EL (cell line): Measurements from ENCODE around the gene SOD3.

Source experiments
- DNase-seq: peaks from one replicate; pipeline ENCODE4 v3.0.0-alpha.2; 2016

Gene SOD3

GRCh38 chr4:24805566-24805965 lies 10.2 kb downstream of the SOD3 start:
- DNase-seq, result no peak

- no peak for DNase-seq
Measured at GRCh38 chr4:24806206-24806990, 11.0 kb downstream of the SOD3 start.

- DNase-seq, result no peak
Measured at GRCh38 chr4:24807611-24808010, 12.2 kb downstream of the SOD3 start.

- DNase-seq, result no peak
Measured at GRCh38 chr4:24808261-24808660, 12.9 kb downstream of the SOD3 start.

DNA sequence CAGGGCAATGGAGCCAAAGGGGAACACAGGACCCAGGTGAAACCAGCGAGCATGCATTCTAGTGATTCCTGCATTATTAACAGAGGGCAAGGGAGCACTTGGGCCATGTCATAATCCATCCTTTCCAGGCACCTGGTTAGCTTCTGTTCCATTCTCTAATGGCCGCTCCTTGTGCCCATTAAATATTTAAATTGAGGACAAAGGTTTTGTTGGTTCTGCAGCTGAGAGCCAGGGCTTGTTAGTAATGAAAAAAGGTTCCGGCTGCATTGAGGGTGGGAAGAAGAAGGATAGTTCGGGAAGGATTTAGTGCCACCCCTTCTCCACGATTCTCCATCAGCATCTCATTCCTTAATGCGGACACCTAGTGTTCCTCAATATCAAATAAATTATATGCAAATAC lies 13.6 kb downstream of the SOD3 start:
- no peak for DNase-seq

DNA sequence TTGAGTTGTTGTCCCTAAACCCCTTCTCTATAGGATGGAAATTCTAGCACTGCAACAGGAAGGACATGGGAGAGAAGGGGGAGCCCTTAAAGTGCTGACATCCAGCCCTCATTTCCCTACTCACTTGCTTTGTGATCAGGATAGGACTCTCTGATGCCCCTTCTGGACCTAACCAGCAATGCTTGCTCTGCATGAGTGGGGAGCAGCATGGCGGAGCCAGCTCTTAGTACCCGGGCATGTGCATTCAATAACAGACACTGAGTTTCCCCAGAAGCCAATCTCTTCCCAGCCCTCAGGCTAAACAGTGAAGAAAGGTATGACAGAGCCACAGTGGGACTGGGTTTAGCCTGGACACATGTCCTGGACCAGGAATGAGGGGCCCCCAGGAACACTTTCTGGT lies 14.0 kb downstream of the SOD3 start:
- DNase-seq, result no peak

DNA sequence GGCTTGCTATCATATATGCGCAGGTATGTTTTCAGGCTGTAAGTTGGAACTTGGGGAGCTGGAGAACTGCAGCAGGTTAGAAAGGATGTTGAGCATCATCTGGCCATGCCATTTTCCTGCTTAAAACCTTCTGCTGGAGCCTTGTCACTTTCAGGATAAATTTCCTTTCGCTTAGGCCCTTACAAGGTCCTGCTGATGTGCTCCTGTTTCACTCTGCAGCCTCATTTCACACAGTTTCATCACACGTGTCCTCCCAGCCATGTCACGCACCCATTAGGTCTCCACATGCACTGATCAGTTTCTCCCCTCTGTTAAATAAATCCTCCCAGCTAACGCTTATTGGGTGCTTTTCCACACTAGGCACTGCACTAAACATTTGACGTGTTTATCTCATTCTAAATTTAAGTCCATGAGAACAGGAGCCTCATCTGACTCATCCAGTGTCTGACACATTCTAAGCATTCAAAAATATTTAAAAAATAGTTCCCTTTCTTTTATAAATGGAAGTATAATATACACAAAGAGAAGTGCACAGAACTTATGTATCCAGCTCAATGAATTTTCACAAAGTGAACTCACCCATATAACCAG lies 14.5 kb downstream of the SOD3 start:
- no peak for DNase-seq

- DNase-seq, result no peak
Measured at GRCh38 chr4:24810871-24811631, 15.7 kb downstream of the SOD3 start.

- DNase-seq, result no peak
Measured at GRCh38 chr4:24813732-24814131, 18.4 kb downstream of the SOD3 start.

DNA sequence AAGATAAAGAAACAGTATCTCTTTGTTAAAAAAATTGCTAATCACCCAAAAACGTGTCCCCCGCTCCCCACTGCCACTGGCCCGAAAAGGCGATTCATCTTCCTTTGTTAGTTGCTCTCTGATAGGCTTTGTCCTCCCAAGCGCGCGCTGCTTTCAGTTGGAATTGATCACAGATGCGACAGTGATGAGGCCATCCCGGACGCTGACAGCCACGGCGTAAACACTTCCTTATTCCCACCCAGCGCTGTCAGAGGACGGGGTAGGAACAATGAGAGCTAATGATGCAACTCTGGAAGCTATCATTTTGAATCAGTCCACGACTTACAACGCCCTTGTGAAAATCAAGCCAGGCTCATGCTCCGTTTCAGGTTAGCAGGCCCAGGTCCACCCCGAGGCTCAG lies 21.4 kb downstream of the SOD3 start:
- no peak for DNase-seq

DNA sequence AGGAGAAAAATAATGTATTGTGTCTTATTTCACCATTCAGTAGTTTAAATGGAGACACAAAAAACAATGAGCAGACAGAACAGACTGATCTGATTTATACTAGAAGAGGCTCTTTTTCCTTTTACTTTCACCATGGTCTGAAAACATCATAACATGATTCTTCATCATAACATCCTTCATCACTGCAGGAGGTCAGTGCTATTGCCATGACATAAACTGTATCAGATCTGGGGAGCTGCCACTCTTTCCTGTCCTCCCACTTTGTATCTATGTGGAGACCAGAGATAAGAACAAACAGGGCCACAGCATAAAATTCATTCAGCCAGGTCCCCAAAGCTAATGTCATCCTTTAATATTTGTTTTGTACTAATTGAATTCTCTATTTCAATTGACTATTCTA lies 25.2 kb downstream of the SOD3 start:
- DNase-seq, result no peak

DNA sequence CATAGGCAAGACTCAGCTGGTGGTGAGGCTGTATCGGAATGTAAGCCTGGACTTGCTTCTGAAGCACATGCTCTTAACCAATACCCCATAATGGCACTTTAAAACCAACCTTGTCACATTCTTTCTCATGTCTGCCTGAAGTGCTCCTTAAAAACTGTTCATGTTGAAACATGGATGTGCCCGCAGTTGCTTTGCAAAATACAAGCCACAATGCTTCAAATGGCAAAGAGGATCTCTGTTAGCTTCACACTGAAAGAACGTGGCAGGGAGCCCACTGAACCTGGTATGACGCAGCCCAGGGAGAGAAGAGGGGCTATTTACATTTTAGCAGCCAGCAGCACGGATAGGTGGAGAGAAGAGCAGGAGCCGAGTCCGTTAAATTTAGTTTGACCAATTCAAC lies 29.3 kb downstream of the SOD3 start:
- no peak for DNase-seq

DNA sequence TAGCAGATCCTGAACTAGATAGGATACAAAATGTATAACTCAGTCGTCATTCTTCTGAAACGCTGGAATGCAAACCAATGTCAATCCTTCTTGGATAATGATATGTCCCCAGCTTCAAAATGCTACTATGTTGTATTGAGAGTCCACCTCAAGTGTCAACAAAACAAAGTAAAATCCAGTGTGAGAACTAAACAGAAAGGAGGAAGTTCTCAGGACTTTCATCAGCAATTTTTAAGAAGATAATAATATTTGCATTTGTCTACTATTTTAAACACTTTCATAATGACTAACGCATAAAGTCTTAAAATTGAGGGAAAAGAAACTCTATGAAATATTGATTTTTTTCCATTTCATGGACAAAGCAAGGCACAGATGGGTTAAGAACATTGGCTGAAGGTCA lies 36.3 kb downstream of the SOD3 start:
- DNase-seq, result no peak

GRCh38 chr4:24835696-24836095 lies 40.3 kb downstream of the SOD3 start:
- DNase-seq, result no peak

GRCh38 chr4:24836661-24837242 lies 41.4 kb downstream of the SOD3 start:
- no peak for DNase-seq

- no peak for DNase-seq
Measured at GRCh38 chr4:24837336-24837735, 42.0 kb downstream of the SOD3 start.

- DNase-seq, result no peak
Measured at GRCh38 chr4:24837781-24838180, 42.4 kb downstream of the SOD3 start.

- DNase-seq, result no peak
Measured at GRCh38 chr4:24840362-24840761, 45.0 kb downstream of the SOD3 start.

DNA sequence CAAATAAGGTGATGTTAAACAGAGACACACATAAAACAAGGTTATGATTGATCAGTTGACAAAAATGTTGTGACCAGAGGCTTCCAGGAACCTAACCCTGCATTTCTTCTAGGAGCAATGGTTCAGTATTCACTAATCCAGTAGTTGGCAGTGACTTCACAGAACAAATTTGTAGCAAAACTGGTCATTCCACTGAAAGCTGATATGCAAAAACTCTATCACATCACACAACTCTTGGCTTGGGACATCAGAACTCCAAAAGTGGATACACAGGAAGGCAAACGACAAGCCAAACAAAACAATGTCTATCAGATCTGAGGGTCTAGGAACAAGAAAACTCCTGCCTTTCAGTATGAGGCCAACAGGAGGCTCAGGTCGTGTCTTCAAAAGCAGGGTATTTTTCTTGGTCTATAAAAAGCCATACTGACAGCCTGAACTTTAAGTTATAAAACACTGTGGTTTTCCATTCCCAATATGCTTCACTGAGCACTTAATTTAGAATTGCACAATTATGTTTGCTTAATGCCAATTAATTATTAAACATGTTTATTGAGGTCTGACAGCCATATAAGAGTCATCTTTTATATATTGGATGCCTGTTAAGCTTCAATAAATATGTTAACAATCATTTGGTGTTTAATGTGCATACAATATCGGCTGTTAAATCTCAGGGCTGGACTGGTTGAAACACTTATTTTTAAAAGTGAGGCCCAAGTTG lies 45.6 kb downstream of the SOD3 start:
- no peak for DNase-seq

DNA sequence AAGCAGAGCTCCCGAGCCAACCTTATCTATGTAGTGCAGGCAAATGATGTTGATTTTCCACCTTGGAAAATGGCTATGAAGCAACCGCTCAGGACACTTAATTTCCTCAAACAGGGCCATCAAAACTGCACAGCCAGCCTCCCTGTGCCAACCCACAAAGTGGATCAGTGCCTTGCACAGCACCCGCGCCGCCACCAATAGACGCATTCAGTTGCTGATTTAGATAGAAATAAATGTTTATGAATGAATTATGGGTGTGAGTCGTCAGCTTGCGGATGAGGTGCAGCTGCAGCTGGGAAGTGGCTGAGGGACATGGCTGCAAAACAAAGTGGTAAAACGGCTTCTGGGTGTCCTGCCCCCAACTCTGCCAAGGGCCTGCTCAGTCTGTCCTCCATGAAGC lies 47.0 kb downstream of the SOD3 start:
- DNase-seq, result no peak

DNA sequence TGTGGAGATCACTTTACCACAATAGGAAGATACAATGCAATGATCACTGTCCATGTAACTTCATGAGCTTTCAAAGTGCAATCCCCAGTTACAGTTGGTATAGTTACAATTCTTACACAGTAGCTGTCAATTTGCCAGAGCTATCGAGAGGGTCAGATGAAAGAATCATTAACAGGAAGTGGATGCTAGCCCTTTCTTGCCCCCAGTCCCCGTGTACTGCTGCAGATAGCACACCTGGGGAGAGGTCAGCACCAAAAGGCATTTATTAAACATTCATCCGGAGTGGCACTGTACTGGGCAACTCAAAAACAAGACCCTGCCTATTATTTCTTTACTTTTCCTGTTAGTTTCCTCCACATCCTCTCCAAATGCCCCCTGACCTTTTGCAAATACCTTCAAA lies 47.7 kb downstream of the SOD3 start:
- no peak for DNase-seq

- no peak for DNase-seq
Measured at GRCh38 chr4:24845132-24845531, 49.8 kb downstream of the SOD3 start.

- DNase-seq, result no peak
Measured at GRCh38 chr4:24845902-24846301, 50.5 kb downstream of the SOD3 start.
